Activated B cell treated with CpG ODN at 0.5 μM for 24 hours (primary cell): ENCODE measurements around the gene NEAT1. TPM values are rescaled to one million over a fixed set of nuclear protein-coding genes. Genes with fewer than 3 reads are reported as not detected.

Source experiments
- ATAC-seq: fragments of 200-7000 bp; cut with Tn5 transposase; one replicate; pipeline ENCODE4 v1.10.0; 2021; ENCODE audit warnings: low read depth, mild to moderate bottlenecking, moderate library complexity
- CTCF ChIA-PET: fragments of 350-600 bp; sonication (Branson Sonifier 250); formaldehyde crosslinking; loops from one replicate; lab custom pipeline; 2021; ENCODE audit warnings: antibody characterized with exemption; lab: Charles Lee
- POLR2A ChIA-PET: fragments of 350-600 bp; sonication (Branson Sonifier 250); formaldehyde crosslinking; loops from one replicate; lab custom pipeline; 2021; ENCODE audit warnings: antibody characterized with exemption; lab: Charles Lee
- DNase-seq: peaks from one replicate; pipeline ENCODE4 v3.0.0; 2022
- H3K27ac Mint-ChIP-seq: one replicate; pipeline ENCODE4 v1.8.0; 2020; ENCODE audit warnings: mixed read lengths
- H3K27me3 Mint-ChIP-seq: one replicate; pipeline ENCODE4 v1.8.0; 2021; ENCODE audit warnings: mixed read lengths
- H3K36me3 Mint-ChIP-seq: one replicate; pipeline ENCODE4 v1.8.0; 2021; ENCODE audit warnings: low read depth, mixed read lengths
- H3K4me1 Mint-ChIP-seq: one replicate; pipeline ENCODE4 v1.8.0; 2021; ENCODE audit warnings: mixed read lengths
- H3K4me3 Mint-ChIP-seq: one replicate; pipeline ENCODE4 v1.8.0; 2020; ENCODE audit warnings: mild to moderate bottlenecking, mixed read lengths
- H3K9me3 Mint-ChIP-seq: one replicate; pipeline ENCODE4 v1.8.0; 2020; ENCODE audit warnings: mixed read lengths
- intact Hi-C: fragments of 100-400 bp; cut with micrococcal nuclease; formaldehyde crosslinking; loops from one replicate; pipeline ENCODE4 v1.15.1; 2024
- total RNA-seq: library from RNA; stranded (reverse); gene quantifications from 2 replicates; pipeline ENCODE4 v1.2.3, GENCODE V29; 2022
- TF ChIP-seq, protein P1 (sequence below): fragments of 200-600 bp; IDR thresholded peaks from one replicate; pipeline ENCODE4 v1.8.0; 2022; ENCODE audit warnings: antibody characterized with exemption, mild to moderate bottlenecking

Gene NEAT1
- total RNA-seq, 1 donor from 2014 or later = 699 TPM

GRCh38 chr11:65379698-65380459 lies 42.7 kb upstream of the NEAT1 start:
- ChIA-PET POLR2A (interaction anchor here (0.5 to 18.2 kb wide), 7 partner anchors 24 to 121 kb away, joined by 3 to 584 read pairs (median 13); partner anchors contain the start of genes MALAT1 and NEAT1), CTCF (interaction anchor here (0.7 to 3.1 kb wide), 5 partner anchors 12 to 214 kb away, joined by 3 to 16 read pairs (median 7); no protein-coding TSS in a partner anchor)
- TF ChIP-seq, protein P1, sequence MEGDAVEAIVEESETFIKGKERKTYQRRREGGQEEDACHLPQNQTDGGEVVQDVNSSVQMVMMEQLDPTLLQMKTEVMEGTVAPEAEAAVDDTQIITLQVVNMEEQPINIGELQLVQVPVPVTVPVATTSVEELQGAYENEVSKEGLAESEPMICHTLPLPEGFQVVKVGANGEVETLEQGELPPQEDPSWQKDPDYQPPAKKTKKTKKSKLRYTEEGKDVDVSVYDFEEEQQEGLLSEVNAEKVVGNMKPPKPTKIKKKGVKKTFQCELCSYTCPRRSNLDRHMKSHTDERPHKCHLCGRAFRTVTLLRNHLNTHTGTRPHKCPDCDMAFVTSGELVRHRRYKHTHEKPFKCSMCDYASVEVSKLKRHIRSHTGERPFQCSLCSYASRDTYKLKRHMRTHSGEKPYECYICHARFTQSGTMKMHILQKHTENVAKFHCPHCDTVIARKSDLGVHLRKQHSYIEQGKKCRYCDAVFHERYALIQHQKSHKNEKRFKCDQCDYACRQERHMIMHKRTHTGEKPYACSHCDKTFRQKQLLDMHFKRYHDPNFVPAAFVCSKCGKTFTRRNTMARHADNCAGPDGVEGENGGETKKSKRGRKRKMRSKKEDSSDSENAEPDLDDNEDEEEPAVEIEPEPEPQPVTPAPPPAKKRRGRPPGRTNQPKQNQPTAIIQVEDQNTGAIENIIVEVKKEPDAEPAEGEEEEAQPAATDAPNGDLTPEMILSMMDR = no peak
- ATAC-seq (no peak), DNase-seq (no peak)
- Mint-ChIP-seq H3K4me1 (peaks cover 52% of the 10 kb centered on the region), H3K4me3 (no peak overlapping the region), H3K27ac (peak overlapping the region; percentile 54), H3K27me3 (no peaks in the 10 kb centered on the region), H3K9me3 (no peaks in the 10 kb centered on the region), H3K36me3 (peaks cover 2% of the 10 kb centered on the region)
- intact Hi-C loops = loop anchor here (5.0 kb wide), 1 partner anchor 207 kb away; no protein-coding TSS in a partner anchor

DNA sequence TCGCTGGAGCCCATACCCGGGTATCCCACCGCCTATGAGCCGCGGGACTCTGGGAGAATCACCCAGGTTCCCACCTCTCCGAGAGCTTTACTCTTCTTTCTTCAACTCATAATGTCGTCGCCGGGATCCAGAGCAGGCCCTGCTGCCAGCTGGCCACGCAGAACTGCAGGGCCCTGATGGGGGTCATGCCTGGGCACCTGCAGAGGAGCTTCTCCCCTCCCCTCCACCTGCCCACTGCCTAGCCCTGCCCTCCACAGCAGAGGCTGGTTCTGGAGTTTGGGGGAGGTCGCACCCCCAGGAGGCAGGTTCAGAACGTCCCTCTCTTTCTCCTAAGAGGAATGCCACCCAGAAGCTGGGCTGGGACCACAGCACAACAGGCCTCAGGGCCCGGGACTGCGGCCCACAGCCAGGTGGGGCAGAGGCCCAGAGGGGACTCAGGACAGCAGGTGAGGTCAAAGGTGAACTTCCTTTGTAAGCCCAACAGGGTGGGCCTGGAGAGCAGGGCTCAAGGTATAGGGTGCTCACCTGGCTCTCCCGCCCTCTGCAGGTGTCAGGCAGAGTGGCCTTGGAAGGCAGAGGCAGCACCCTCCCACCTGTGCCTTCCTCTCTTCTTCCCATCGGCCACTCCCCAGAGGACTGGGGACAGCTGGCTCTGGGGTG lies 42.0 kb upstream of the NEAT1 start:
- H3K4me1 Mint-ChIP-seq = peaks cover 57% of the 10 kb centered on the region
- CTCF ChIA-PET = interaction anchor here (0.6 to 3.1 kb wide), 6 partner anchors 13 to 214 kb away, joined by 3 to 16 read pairs (median 6); no protein-coding TSS in a partner anchor
- H3K27ac Mint-ChIP-seq = peak overlapping the region; percentile 94

DNA sequence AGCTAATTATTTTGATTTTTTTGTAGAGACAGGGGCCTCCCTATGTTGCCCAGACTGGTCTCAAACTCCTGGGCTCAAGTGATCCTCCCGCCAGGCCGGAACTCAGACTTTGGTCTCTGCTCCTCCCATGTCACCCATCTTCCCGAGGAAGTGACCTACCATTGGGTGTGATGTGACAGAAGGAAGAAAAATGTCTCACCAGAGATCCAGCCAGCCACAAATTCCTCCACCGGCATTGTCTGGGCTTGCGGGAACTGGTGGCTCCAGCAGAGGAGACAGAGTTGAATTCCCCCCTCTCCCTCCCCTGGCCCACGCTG lies 40.9 kb upstream of the NEAT1 start:
- ChIA-PET POLR2A (interaction anchor here (0.6 to 18.2 kb wide), 21 partner anchors 10 to 1278 kb away, joined by 3 to 584 read pairs (median 4); partner anchors contain the start of genes MALAT1, NEAT1 and SCYL1), CTCF (interaction anchor here (0.6 to 3.1 kb wide), 17 partner anchors 14 to 129 kb away, joined by 3 to 16 read pairs (median 5); partner anchors contain the start of gene MALAT1)
- peak overlapping the region; percentile 82 for H3K4me3 Mint-ChIP-seq
- H3K9me3 Mint-ChIP-seq = no peaks in the 10 kb centered on the region
- no peak for ATAC-seq
- intact Hi-C loops = loop anchor here (1.0 to 5.0 kb wide), 13 partner anchors 15 to 206 kb away; partner anchors contain the start of genes TIGD3 and ZNRD2
- H3K4me1 Mint-ChIP-seq = peaks cover 64% of the 10 kb centered on the region
- H3K36me3 Mint-ChIP-seq = no peaks in the 10 kb centered on the region
- TF ChIP-seq, protein P1 = no peak
- no peaks in the 10 kb centered on the region for H3K27me3 Mint-ChIP-seq
- peak overlapping the region; percentile 94 for H3K27ac Mint-ChIP-seq
- no peak for DNase-seq

More for the DNA sequence above, 42.0 kb upstream of the NEAT1 start:
- ATAC-seq (no peak), DNase-seq (no peak)
- Mint-ChIP-seq H3K4me3 (no peak overlapping the region), H3K9me3 (no peaks in the 10 kb centered on the region), H3K36me3 (no peaks in the 10 kb centered on the region), H3K27me3 (no peaks in the 10 kb centered on the region)
- TF ChIP-seq, protein P1 = no peak
- intact Hi-C loops = loop anchor here (5.0 kb wide), 1 partner anchor 207 kb away; no protein-coding TSS in a partner anchor
- POLR2A ChIA-PET = interaction anchor here (0.5 to 18.2 kb wide), 8 partner anchors 23 to 121 kb away, joined by 3 to 584 read pairs (median 4); partner anchors contain the start of genes MALAT1 and NEAT1

DNA sequence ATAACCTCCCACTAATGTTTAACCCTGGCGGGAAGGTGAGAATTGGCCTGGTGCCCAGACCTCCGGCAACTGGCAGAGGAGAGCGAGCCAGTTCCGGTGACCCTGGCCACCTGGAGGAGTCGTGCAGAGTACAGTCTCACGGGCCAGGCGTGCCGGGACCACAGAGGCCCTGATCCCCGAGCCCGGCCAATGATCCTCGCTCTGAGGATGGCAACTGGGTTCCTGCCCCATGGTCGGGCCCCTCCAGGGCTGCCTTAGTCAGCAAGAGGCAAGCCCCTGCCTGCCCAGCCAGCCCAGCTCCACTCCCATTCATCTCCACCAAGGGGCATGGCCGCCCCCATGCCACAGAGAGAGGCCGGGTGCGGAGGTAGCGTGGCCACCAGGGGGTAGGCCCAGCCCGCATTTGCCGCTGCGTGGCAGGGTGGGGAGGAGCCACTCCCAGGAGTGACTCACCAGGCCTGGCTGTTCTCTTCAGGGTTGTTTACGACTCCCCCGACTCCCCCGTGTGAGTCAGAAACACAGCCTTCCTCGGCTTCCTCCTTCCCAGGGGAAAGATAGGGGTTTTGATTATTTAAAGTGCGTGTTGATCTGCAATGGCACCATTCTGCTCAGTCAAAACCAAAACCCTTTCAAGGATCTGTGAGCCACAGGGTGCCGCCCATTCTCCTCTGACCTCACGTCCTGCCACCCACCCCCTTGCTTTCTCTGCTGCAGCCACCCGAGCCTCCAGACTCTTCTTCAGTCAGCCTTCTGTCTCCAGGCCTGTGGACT lies 40.4 kb upstream of the NEAT1 start, which contains the start of gene SLC25A45:
Gene SLC25A45 (minus strand): TSS at position 614 of the 771 bp plus-strand sequence. CDS start 695 bp downstream, outside the sequence.
- Mint-ChIP-seq H3K4me1 (peaks cover 67% of the 10 kb centered on the region), H3K27ac (peak within 1 kb of the TSS; percentile 94), H3K27me3 (no peaks in the 10 kb centered on the region), H3K36me3 (no peaks in the 10 kb centered on the region), H3K9me3 (no peaks in the 10 kb centered on the region), H3K4me3 (peak within 1 kb of the TSS; percentile 82)
- ATAC-seq = peak; percentile 84
- intact Hi-C loops = loop anchor here (1.0 to 5.0 kb wide), 13 partner anchors 16 to 205 kb away; partner anchors contain the start of genes TIGD3 and ZNRD2
- ChIA-PET CTCF (interaction anchor here (0.6 to 3.1 kb wide), 14 partner anchors 16 to 128 kb away, joined by 3 to 16 read pairs (median 4); partner anchors contain the start of gene MALAT1), POLR2A (interaction anchor here (0.6 to 18.2 kb wide), 23 partner anchors 9 to 1278 kb away, joined by 3 to 584 read pairs (median 5); partner anchors contain the start of genes DPF2, MALAT1, NEAT1 and SCYL1)
- TF ChIP-seq, protein P1 = no peak
- peak; percentile 84 for DNase-seq
